Common myeloid progenitor, CD34-positive (primary cell): ENCODE data around the gene CHURC1.

Experiments
- CTCF ChIA-PET: fragments of 350-600 bp; sonication (Branson Sonifier 250); formaldehyde crosslinking; loops from one replicate; lab custom pipeline; 2021; ENCODE audit warnings: antibody characterized with exemption; lab: Charles Lee
- POLR2A ChIA-PET: fragments of 350-600 bp; sonication (Branson Sonifier 250); formaldehyde crosslinking; loops from one replicate; lab custom pipeline; 2021; ENCODE audit warnings: antibody characterized with exemption; lab: Charles Lee
- DNase-seq, 3 donors: peaks; one replicate each; pipeline versions ENCODE4 v3.0.0 to v3.0.0-alpha.2; 2013
- H3K27ac ChIP-seq, 2 experiments: 1 replicate in 1 of 2; 2 replicates in 1 of 2; pipeline ENCODE4 v1.7.0; 2013; ENCODE audit warnings: inconsistent platforms in 2 of 2, low read length in 2 of 2, mild to moderate bottlenecking in 2 of 2, low read depth in 1 of 2, moderate library complexity in 1 of 2; ENCODE audit not compliant: severe bottlenecking in 2 of 2, insufficient read depth in 1 of 2, poor library complexity in 1 of 2
- H3K27me3 ChIP-seq, 5 experiments: replicated peaks in 2 of 5; 1 replicate in 3 of 5; 2 replicates in 2 of 5; pipeline versions ENCODE4 v1.6.1 to v1.7.0; 2013; ENCODE audit warnings: low read length in 4 of 5, mild to moderate bottlenecking in 2 of 5, moderate library complexity in 2 of 5, inconsistent platforms in 1 of 5; ENCODE audit not compliant: insufficient read depth in 5 of 5, control insufficient read depth in 4 of 5
- H3K36me3 ChIP-seq, 4 experiments: 1 replicate in 2 of 4; 2 replicates in 2 of 4; pipeline versions ENCODE4 v1.6.1 to v1.7.0; 2013; ENCODE audit warnings: low read length in 3 of 4, control low read depth in 1 of 4, mild to moderate bottlenecking in 1 of 4; ENCODE audit not compliant: control insufficient read depth in 4 of 4, insufficient read depth in 4 of 4
- H3K4me1 ChIP-seq, 4 experiments: 1 replicate in 3 of 4; 2 replicates in 1 of 4; pipeline versions ENCODE4 v1.6.1 to v1.7.1; 2013; ENCODE audit warnings: low read length in 3 of 4, mild to moderate bottlenecking in 3 of 4, control low read depth in 1 of 4, inconsistent platforms in 1 of 4, moderate library complexity in 1 of 4; ENCODE audit not compliant: control insufficient read depth in 4 of 4, insufficient read depth in 4 of 4; ENCODE audit errors: control extremely low read depth in 1 of 4
- H3K4me3 ChIP-seq, 7 experiments: 1 replicate in 4 of 7; 2 replicates in 3 of 7; pipeline versions ENCODE4 v1.5.1 to v1.7.0; 2013; ENCODE audit warnings: mild to moderate bottlenecking in 7 of 7, low read length in 6 of 7, moderate library complexity in 6 of 7, inconsistent platforms in 2 of 7, low read depth in 2 of 7, control low read depth in 1 of 7; ENCODE audit not compliant: insufficient read depth in 4 of 7, control insufficient read depth in 1 of 7; ENCODE audit errors: extremely low read depth in 1 of 7
- H3K9me3 ChIP-seq, 5 experiments: 1 replicate in 4 of 5; 2 replicates in 1 of 5; pipeline versions ENCODE4 v1.6.1 to v1.7.1; 2013; ENCODE audit warnings: low read length in 4 of 5, mild to moderate bottlenecking in 2 of 5, inconsistent platforms in 1 of 5, low read depth in 1 of 5, moderate library complexity in 1 of 5; ENCODE audit not compliant: control insufficient read depth in 4 of 5, insufficient read depth in 2 of 5; ENCODE audit errors: control extremely low read depth in 1 of 5
- WGBS: methylation state at CpG from one replicate; pipeline ENCODE4 v1.1.5; 2013; ENCODE audit not compliant: insufficient coverage; 5-methylcytosine and 5-hydroxymethylcytosine counted together

The CHURC1 gene

GRCh38 chr14:64946310-64947045 lies 32.2 kb downstream of the CHURC1 start:
- Histone ChIP-seq H3K27me3 (no peaks in the 10 kb centered on the region), H3K36me3 (peaks cover 0 to 31% (median 16%) of the 10 kb centered on the region in 4 experiments), H3K27ac (no peak overlapping the region), H3K9me3 (no peaks in the 10 kb centered on the region), H3K4me3 (no peak overlapping the region), H3K4me1 (peaks cover 4 to 21% (median 15%) of the 10 kb centered on the region in 4 experiments)
- DNase-seq = no peak
- ChIA-PET POLR2A (no interaction called here), CTCF (no interaction called here)
- 96% methylated on average over 5 of the region's 6 CpGs for WGBS

- CTCF ChIA-PET = interaction anchor here (0.7 to 1.8 kb wide), 3 partner anchors 14 to 146 kb away, joined by 3 to 6 read pairs (median 4); no protein-coding TSS in a partner anchor
- peaks cover 0 to 32% (median 14%) of the 10 kb centered on the region in 4 experiments for H3K36me3 ChIP-seq
- no peak overlapping the region for H3K4me3 ChIP-seq
- H3K27ac ChIP-seq = no peak overlapping the region
- POLR2A ChIA-PET = interaction anchor here (0.6 kb wide), 1 partner anchor 465 kb away, joined by 3 read pairs; no protein-coding TSS in a partner anchor
- 95% methylated on average over 23 of the region's 28 CpGs for WGBS
- no peaks in the 10 kb centered on the region for H3K9me3 ChIP-seq
- H3K4me1 ChIP-seq = peaks cover 4 to 19% (median 15%) of the 10 kb centered on the region in 4 experiments
- DNase-seq = no peak
- H3K27me3 ChIP-seq = no peaks in the 10 kb centered on the region
These were observed 33.7 kb downstream of the CHURC1 start for GRCh38 chr14:64947710-64948611.

- no peak for DNase-seq
- Histone ChIP-seq H3K27me3 (no peaks in the 10 kb centered on the region), H3K27ac (no peak overlapping the region), H3K4me3 (no peak overlapping the region), H3K4me1 (peaks cover 1 to 12% (median 9%) of the 10 kb centered on the region in 4 experiments), H3K36me3 (peaks cover 0 to 32% (median 15%) of the 10 kb centered on the region in 4 experiments), H3K9me3 (no peaks in the 10 kb centered on the region)
- WGBS = 97% methylated on average over 6 of the region's 8 CpGs
- ChIA-PET CTCF (interaction anchor here (0.7 to 1.8 kb wide), 3 partner anchors 13 to 147 kb away, joined by 3 to 6 read pairs (median 4); no protein-coding TSS in a partner anchor), POLR2A (interaction anchor here (0.6 kb wide), 2 partner anchors 10 to 466 kb away, joined by 3 read pairs; no protein-coding TSS in a partner anchor)
These were observed 34.5 kb downstream of the CHURC1 start for GRCh38 chr14:64948612-64949210.

GRCh38 chr14:64950889-64951288 lies 36.6 kb downstream of the CHURC1 start:
- Histone ChIP-seq H3K9me3 (no peaks in the 10 kb centered on the region), H3K4me3 (no peak overlapping the region), H3K4me1 (peaks cover 0 to 6% (median 2%) of the 10 kb centered on the region in 4 experiments), H3K36me3 (peaks cover 0 to 25% (median 12%) of the 10 kb centered on the region in 4 experiments), H3K27me3 (no peaks in the 10 kb centered on the region), H3K27ac (no peak overlapping the region)
- POLR2A ChIA-PET = no interaction called here
- CTCF ChIA-PET = interaction anchor here (1.0 to 1.5 kb wide), 4 partner anchors 8 to 36 kb away, joined by 3 to 4 read pairs (median 4); partner anchors contain the start of gene FNTB
- WGBS = 100% methylated on average over 1 of the region's 8 CpGs
- no peak for DNase-seq

GRCh38 chr14:64951291-64951690 lies 37.0 kb downstream of the CHURC1 start:
- Histone ChIP-seq H3K4me1 (peaks cover 0 to 6% (median 2%) of the 10 kb centered on the region in 4 experiments), H3K27me3 (no peaks in the 10 kb centered on the region), H3K36me3 (peaks cover 0 to 24% (median 11%) of the 10 kb centered on the region in 4 experiments), H3K9me3 (no peaks in the 10 kb centered on the region), H3K4me3 (no peak overlapping the region), H3K27ac (no peak overlapping the region)
- WGBS = 94% methylated on average over 7 of the region's 8 CpGs
- ChIA-PET CTCF (interaction anchor here (1.0 to 1.5 kb wide), 4 partner anchors 7 to 35 kb away, joined by 3 to 4 read pairs (median 4); partner anchors contain the start of gene FNTB), POLR2A (no interaction called here)
- DNase-seq = no peak

GRCh38 chr14:64951724-64952123 lies 37.5 kb downstream of the CHURC1 start:
- no peaks in the 10 kb centered on the region for H3K27me3 ChIP-seq
- no peak for DNase-seq
- ChIA-PET POLR2A (no interaction called here), CTCF (interaction anchor here (1.0 to 1.3 kb wide), 3 partner anchors 9 to 35 kb away, joined by 3 to 4 read pairs (median 3); partner anchors contain the start of gene FNTB)
- no peaks in the 10 kb centered on the region for H3K9me3 ChIP-seq
- no peak overlapping the region for H3K27ac ChIP-seq
- no peak overlapping the region for H3K4me3 ChIP-seq
- H3K4me1 ChIP-seq = peaks cover 0 to 3% (median under 1%) of the 10 kb centered on the region in 4 experiments
- H3K36me3 ChIP-seq = peaks cover 0 to 24% (median 9%) of the 10 kb centered on the region in 4 experiments
